BLaER1 treated with 17β-estradiol and CSF1 and Interleukin-3, amounts not matched to agents 10 nM and 100 nM (cell line): ENCODE measurements around the gene OLIG2.

Source experiments
- H3K27ac ChIP-seq, 11 experiments: shearing (Covaris generic); formaldehyde crosslinking; 2 replicates each; pipeline ENCODE4 v1.8.1; 2022
- H3K27me3 ChIP-seq, 11 experiments: shearing (Covaris generic); formaldehyde crosslinking; 2 replicates each; pipeline ENCODE4 v1.8.1; 2022
- H3K36me3 ChIP-seq, 11 experiments: shearing (Covaris generic); formaldehyde crosslinking; 2 replicates each; pipeline ENCODE4 v1.8.1; 2022
- H3K4me1 ChIP-seq, 10 experiments: shearing (Covaris generic); formaldehyde crosslinking; 2 replicates each; pipeline ENCODE4 v1.8.1; 2022
- H3K4me2 ChIP-seq, 11 experiments: shearing (Covaris generic); formaldehyde crosslinking; 2 replicates each; pipeline ENCODE4 v1.8.1; 2022
- H3K4me3 ChIP-seq, 10 experiments: shearing (Covaris generic); formaldehyde crosslinking; 2 replicates each; pipeline ENCODE4 v1.8.1; 2022
- H3K9ac ChIP-seq, 11 experiments: shearing (Covaris generic); formaldehyde crosslinking; 2 replicates each; pipeline ENCODE4 v1.8.1; 2022
- H3K9me3 ChIP-seq, 11 experiments: shearing (Covaris generic); formaldehyde crosslinking; replicated peaks in 1 of 11; 2 replicates each; pipeline ENCODE4 v1.8.1; 2022
- H4K20me1 ChIP-seq, 11 experiments: shearing (Covaris generic); formaldehyde crosslinking; 2 replicates each; pipeline ENCODE4 v1.8.1; 2022
- Cebpa-rat ChIP-seq, 11 experiments: shearing (Covaris generic); IDR thresholded peaks; 2 replicates each; pipeline ENCODE4 v1.8.1; 2022

OLIG2 gene

DNA sequence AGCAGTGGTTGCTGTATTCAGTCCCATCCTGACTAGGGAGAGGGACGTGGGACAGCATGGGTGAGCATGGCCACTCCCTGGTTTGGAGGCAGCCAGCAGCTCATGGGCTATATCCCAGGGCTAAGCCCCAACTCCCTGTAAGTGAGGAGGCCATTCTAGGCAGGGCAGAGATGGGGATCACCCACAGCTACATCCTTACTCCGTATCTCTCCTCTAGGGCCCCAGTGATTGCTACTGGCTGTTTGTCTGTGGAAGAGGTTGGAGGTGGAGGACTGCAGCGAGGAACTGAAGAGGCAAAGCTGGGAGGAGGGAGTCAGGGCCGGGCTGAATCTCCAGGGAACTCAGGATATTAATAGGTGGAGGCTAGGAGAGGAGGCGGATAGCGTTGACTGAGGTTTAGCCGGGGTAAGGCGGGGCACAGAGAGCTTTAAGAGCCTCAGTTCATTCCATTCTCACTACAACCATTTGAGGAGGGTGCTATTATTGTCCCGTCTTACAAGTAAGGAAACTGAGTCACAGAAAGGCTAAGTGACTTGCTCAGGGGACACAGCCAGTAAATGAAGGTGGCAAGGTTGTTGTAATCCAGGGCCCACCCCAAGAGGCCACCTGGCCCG, 6.8 kb downstream of the OLIG2 start:
- H3K4me1 ChIP-seq, result peaks cover 22 to 52% (median 35%) of the 10 kb centered on the region in 10 experiments
- H4K20me1 ChIP-seq, result peaks cover 0 to 3% (median 0%) of the 10 kb centered on the region in 11 experiments; a peak in 3 of 22 replicates
- peaks cover 3 to 23% (median 12%) of the 10 kb centered on the region in 11 experiments; a peak in 21 of 22 replicates for H3K9me3 ChIP-seq
- H3K9ac ChIP-seq, result no peak overlapping the region
- H3K4me2 ChIP-seq, result no peak overlapping the region; a peak in 1 of 22 replicates
- TF ChIP-seq Cebpa-rat (IDR thresholded peaks at IDR 0.05), result no peak
- H3K36me3 ChIP-seq, result no peaks in the 10 kb centered on the region
- H3K4me3 ChIP-seq, result no peak overlapping the region
- H3K27ac ChIP-seq, result no peak overlapping the region
- peaks cover 53 to 67% (median 63%) of the 10 kb centered on the region in 11 experiments for H3K27me3 ChIP-seq

DNA sequence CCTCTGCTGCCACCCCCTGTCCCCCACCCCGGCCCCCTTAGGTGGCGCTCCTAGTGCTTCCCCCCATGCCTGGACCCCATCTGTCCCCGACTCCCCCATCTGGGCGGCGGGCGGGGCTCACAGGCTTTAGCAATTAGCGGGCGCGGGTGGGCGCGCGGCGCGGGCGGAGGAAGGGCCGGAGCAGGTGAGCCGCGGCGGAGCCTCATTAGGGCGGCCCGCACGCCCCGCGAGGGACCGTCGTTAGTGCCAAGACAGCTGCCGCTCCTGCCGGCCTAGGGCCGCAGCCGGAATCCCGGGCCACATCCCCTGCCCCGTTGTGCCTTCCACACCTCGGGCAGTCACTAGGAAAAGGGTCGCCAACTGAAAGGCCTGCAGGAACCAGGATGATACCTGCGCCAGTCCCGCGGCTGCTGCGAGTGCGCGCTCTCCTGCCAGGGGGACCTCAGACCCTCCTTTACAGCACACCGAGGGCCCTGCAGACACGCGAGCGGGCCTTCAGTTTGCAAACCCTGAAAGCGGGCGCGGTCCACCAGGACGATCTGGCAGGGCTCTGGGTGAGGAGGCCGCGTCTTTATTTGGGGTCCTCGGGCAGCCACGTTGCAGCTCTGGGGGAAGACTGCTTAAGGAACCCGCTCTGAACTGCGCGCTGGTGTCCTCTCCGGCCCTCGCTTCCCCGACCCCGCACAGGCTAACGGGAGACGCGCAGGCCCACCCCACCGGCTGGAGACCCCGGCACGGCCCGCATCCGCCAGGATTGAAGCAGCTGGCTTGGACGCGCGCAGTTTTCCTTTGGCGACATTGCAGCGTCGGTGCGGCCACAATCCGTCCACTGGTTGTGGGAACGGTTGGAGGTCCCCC, 7.6 kb downstream of the OLIG2 start:
- Histone ChIP-seq H3K27me3 (peaks cover 45 to 59% (median 55%) of the 10 kb centered on the region in 11 experiments), H3K9me3 (peaks cover 0 to 15% (median 5%) of the 10 kb centered on the region in 11 experiments; a peak in 11 of 22 replicates), H3K4me1 (peaks cover 22 to 56% (median 37%) of the 10 kb centered on the region in 10 experiments), H4K20me1 (peaks cover 0 to 3% (median 0%) of the 10 kb centered on the region in 11 experiments; a peak in 3 of 22 replicates), H3K36me3 (no peaks in the 10 kb centered on the region), H3K4me2 (no peak overlapping the region), H3K9ac (no peak overlapping the region), H3K27ac (no peak overlapping the region), H3K4me3 (no peak overlapping the region)
- TF ChIP-seq Cebpa-rat (IDR thresholded peaks at IDR 0.05), result no peak

GRCh38 chr21:33033961-33034413, 8.3 kb downstream of the OLIG2 start:
- Histone ChIP-seq H3K27ac (no peak overlapping the region), H3K9ac (no peak overlapping the region), H3K27me3 (peaks cover 39 to 52% (median 48%) of the 10 kb centered on the region in 11 experiments), H3K4me1 (peaks cover 22 to 50% (median 32%) of the 10 kb centered on the region in 10 experiments), H3K4me3 (no peak overlapping the region), H4K20me1 (peaks cover 0 to 3% (median 0%) of the 10 kb centered on the region in 11 experiments; a peak in 2 of 22 replicates), H3K4me2 (no peak overlapping the region), H3K9me3 (peaks cover 0 to 11% (median 0%) of the 10 kb centered on the region in 11 experiments; a peak in 7 of 22 replicates), H3K36me3 (no peaks in the 10 kb centered on the region)
- no peak for TF ChIP-seq Cebpa-rat (IDR thresholded peaks at IDR 0.05)

- Histone ChIP-seq H3K4me2 (peak overlapping the region in 9 of 11 experiments; percentile 76 to 86 (median 84); a peak in 15 of 22 replicates), H3K36me3 (no peaks in the 10 kb centered on the region), H3K9ac (no peak overlapping the region), H3K27ac (0 out of 22 replicates have a peak overlapping the region, but pooled peaks of 2 of the 11 experiments have one; percentile 74 to 81), H3K4me3 (no peak overlapping the region), H3K9me3 (peaks cover 0 to 3% (median 0%) of the 10 kb centered on the region in 11 experiments; a peak in 2 of 22 replicates), H3K4me1 (peaks cover 22 to 44% (median 29%) of the 10 kb centered on the region in 10 experiments), H4K20me1 (peaks cover 0 to 3% (median 0%) of the 10 kb centered on the region in 11 experiments; a peak in 2 of 22 replicates), H3K27me3 (peaks cover 27 to 41% (median 37%) of the 10 kb centered on the region in 11 experiments)
- TF ChIP-seq Cebpa-rat (IDR thresholded peaks at IDR 0.05), result no peak
These were observed 9.4 kb downstream of the OLIG2 start for GRCh38 chr21:33035147-33035546.

DNA sequence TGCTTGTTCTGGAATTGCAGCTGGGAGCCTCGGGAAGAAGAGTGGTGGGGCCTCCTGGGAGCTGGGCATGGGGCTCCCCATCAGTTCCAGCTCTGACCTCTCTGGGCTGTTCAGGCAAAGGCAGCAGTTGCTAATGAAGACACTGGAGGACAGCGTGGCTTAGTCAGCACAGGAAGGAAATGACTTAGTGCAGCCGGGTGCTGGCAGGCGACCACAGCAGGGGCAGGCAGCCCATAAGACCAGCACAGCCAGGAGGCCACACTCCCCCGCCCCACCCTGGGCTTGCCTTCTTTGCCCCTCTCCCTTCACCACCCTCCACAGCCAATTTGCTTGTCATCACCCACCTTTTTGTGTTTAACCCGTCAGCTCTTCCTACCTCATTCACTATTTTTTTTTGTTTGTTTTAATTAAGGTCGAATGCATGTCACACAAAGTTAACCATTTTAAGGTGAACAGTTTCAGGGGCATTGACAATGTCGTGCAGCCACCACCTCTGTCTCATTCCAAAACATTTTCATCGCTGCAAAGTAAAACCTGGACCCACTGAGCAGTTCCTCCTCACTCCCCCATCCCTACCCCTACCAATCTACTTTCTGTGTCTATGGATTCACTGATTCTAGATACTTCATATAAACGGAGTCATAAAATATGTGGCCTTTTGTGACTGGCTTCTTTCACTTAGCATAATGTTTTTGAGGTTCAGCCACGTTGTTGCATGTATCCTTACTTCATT, 10.9 kb downstream of the OLIG2 start:
- Histone ChIP-seq H3K36me3 (no peaks in the 10 kb centered on the region), H3K27me3 (peaks cover 13 to 26% (median 22%) of the 10 kb centered on the region in 11 experiments), H3K9me3 (peaks cover 0 to 7% (median 0%) of the 10 kb centered on the region in 11 experiments; a peak in 2 of 22 replicates), H3K4me3 (peak overlapping the region in 3 of 10 experiments; percentile 25 to 43 (median 26); a peak in 3 of 20 replicates), H3K4me2 (peak overlapping the region; percentile 76 to 86 (median 82)), H3K27ac (peak overlapping the region in 9 of 11 experiments; percentile 51 to 84 (median 68); a peak in 18 of 22 replicates), H3K9ac (peak overlapping the region in 10 of 11 experiments; percentile 18 to 71 (median 48); a peak in 16 of 22 replicates), H3K4me1 (peaks cover 22 to 44% (median 29%) of the 10 kb centered on the region in 10 experiments), H4K20me1 (no peaks in the 10 kb centered on the region; a peak in 1 of 22 replicates)
- TF ChIP-seq Cebpa-rat (IDR thresholded peaks at IDR 0.05), result no peak

- Histone ChIP-seq H3K36me3 (no peaks in the 10 kb centered on the region), H4K20me1 (no peaks in the 10 kb centered on the region), H3K27ac (peak overlapping the region in 6 of 11 experiments; percentile 57 to 84 (median 72); a peak in 8 of 22 replicates), H3K27me3 (peaks cover 4 to 17% (median 13%) of the 10 kb centered on the region in 11 experiments), H3K4me1 (peaks cover 22 to 43% (median 30%) of the 10 kb centered on the region in 10 experiments), H3K9me3 (peaks cover 0 to 7% (median 0%) of the 10 kb centered on the region in 11 experiments; a peak in 2 of 22 replicates), H3K4me2 (peak overlapping the region in 9 of 11 experiments; percentile 76 to 86 (median 84); a peak in 16 of 22 replicates), H3K4me3 (no peak overlapping the region), H3K9ac (peak overlapping the region in 3 of 11 experiments; percentile 57 to 71 (median 67); a peak in 2 of 22 replicates)
- no peak for TF ChIP-seq Cebpa-rat (IDR thresholded peaks at IDR 0.05)
These were observed 11.8 kb downstream of the OLIG2 start for GRCh38 chr21:33037501-33037900.

DNA sequence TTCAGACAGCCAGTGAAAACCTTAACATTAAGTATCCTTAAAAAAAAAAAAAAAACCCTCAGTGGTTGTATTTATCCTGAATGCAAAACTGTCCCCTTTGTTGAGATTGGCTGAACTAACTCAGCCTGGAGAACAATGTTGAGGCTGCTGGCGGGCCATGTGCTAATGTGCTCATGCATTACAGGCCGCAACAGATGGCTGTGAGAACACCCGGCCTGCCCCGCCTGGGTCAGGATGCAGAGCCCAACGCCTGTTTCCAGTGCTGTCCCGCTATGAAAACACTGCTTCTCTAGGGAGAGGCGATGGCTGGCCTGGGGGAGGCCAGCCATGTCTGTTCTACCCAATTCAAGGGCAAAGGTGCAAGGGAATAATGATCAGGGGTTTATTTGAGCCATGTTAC, 13.8 kb downstream of the OLIG2 start:
- no peak overlapping the region for H3K4me3 ChIP-seq
- no peaks in the 10 kb centered on the region for H4K20me1 ChIP-seq
- H3K27me3 ChIP-seq, result no peaks in the 10 kb centered on the region
- H3K4me1 ChIP-seq, result peaks cover 22 to 50% (median 30%) of the 10 kb centered on the region in 10 experiments
- no peak for TF ChIP-seq Cebpa-rat (IDR thresholded peaks at IDR 0.05)
- peaks cover 0 to 7% (median 0%) of the 10 kb centered on the region in 11 experiments; a peak in 1 of 22 replicates for H3K9me3 ChIP-seq
- no peak overlapping the region for H3K27ac ChIP-seq
- H3K4me2 ChIP-seq, result no peak overlapping the region
- H3K36me3 ChIP-seq, result no peaks in the 10 kb centered on the region
- no peak overlapping the region for H3K9ac ChIP-seq

- Histone ChIP-seq H3K27me3 (no peaks in the 10 kb centered on the region), H3K4me1 (peaks cover 21 to 47% (median 27%) of the 10 kb centered on the region in 10 experiments), H3K9ac (no peak overlapping the region), H3K9me3 (peaks cover 0 to 7% (median 0%) of the 10 kb centered on the region in 11 experiments; a peak in 1 of 22 replicates), H3K36me3 (no peaks in the 10 kb centered on the region), H3K4me2 (no peak overlapping the region), H4K20me1 (no peaks in the 10 kb centered on the region), H3K4me3 (no peak overlapping the region), H3K27ac (no peak overlapping the region)
- TF ChIP-seq Cebpa-rat (IDR thresholded peaks at IDR 0.05), result no peak
These were observed 14.5 kb downstream of the OLIG2 start for GRCh38 chr21:33040215-33040614.
